ENCODE measurements around the gene C12orf76. TPM values are rescaled to one million over a fixed set of nuclear protein-coding genes. Genes with fewer than 3 reads are reported as not detected.

C12orf76 gene
- total and polyA plus RNA-seq, 2 experiments from 2014 or later = 14.3 to 14.5 TPM

GRCh38 chr12:110042264-110042663 lies 6.1 kb downstream of the C12orf76 start:
- Histone ChIP-seq H3F3A (replicated peaks; ENCODE audit: low read depth) (no peaks in the 10 kb centered on the region), H3K27me3 (ENCODE audit: insufficient read depth) (no peaks in the 10 kb centered on the region), H3K79me2 (replicated peaks; ENCODE audit: insufficient read depth) (peaks cover 23% of the 10 kb centered on the region), H3K36me3 (ENCODE audit: insufficient read depth) (no peaks in the 10 kb centered on the region; the same call in 1 of the 2 replicates), H3K9me2 (ENCODE audit: insufficient read depth) (no peaks in the 10 kb centered on the region), H3K4me1 (ENCODE audit: insufficient read depth) (peaks cover 7% of the 10 kb centered on the region; the same call in 1 of the 2 replicates), H3K4me2 (no peak overlapping the region), H2AFZ (no peak overlapping the region), H3K27ac (ENCODE audit: low read depth) (no peak overlapping the region), H4K20me1 (replicated peaks; ENCODE audit: insufficient read depth) (peaks cover 10% of the 10 kb centered on the region), H3K4me3 (no peak overlapping the region)
- no peak overlapping the region for H3K4me3 Mint-ChIP-seq
- DNase-seq (ENCODE audit: low spot score) (no peak), ATAC-seq (no peak)
- H3K9me3 Mint-ChIP-seq = no peaks in the 10 kb centered on the region
- H3K36me3 Mint-ChIP-seq (ENCODE audit: low read depth) = peaks cover 4% of the 10 kb centered on the region
- TF ChIP-seq ZNF462 (CRISPR knock-in tag; IDR thresholded peaks at IDR 0.05) (no peak), STAT1 (IDR thresholded peaks at IDR 0.05; ENCODE audit: unreplicated experiment) (no peak), CREB1 (CRISPR knock-in tag; IDR thresholded peaks at IDR 0.05; ENCODE audit: low read depth) (no peak), ZNF331 (CRISPR knock-in tag; IDR thresholded peaks at IDR 0.05; ENCODE audit: low read depth) (no peak), POLR2AphosphoS5 (IDR thresholded peaks at IDR 0.05; ENCODE audit: low read depth) (no peak), REST (IDR thresholded peaks at IDR 0.05; ENCODE audit: unreplicated experiment) (no peak), CTCF (conservative IDR thresholded peaks at IDR 0.05; ENCODE audit: low read depth in 2 of 2) (no peak), ZNF114 (CRISPR knock-in tag; IDR thresholded peaks at IDR 0.05) (no peak), NANOG (IDR thresholded peaks at IDR 0.05; ENCODE audit: borderline replicate concordance) (no peak), JUNB (IDR thresholded peaks at IDR 0.05; ENCODE audit: unreplicated experiment) (no peak), EZH2 (IDR thresholded peaks at IDR 0.05; ENCODE audit: low read depth, unreplicated experiment) (no peak), EZH2phosphoT487 (IDR thresholded peaks at IDR 0.05; ENCODE audit: unreplicated experiment) (no peak), ETS1 (IDR thresholded peaks at IDR 0.05) (no peak)
- H3K27me3 Mint-ChIP-seq (ENCODE audit: insufficient read depth, low read depth, poor library complexity) = no peaks in the 10 kb centered on the region
- peaks cover 21% of the 10 kb centered on the region for H3K4me1 Mint-ChIP-seq
- no peak overlapping the region for H3K27ac Mint-ChIP-seq

All from GM23338 (cell line).